BE2C (cell line): ENCODE results near the gene SETDB2.
"Not testable (repeated sequence)": the region's sequence is repeated elsewhere in the genome, so short reads cannot be mapped to it uniquely, and the experiment has no call there.

Experiments used
- DNase-seq: peaks from one replicate; pipeline ENCODE4 v3.0.0-alpha.2; 2020
- H3K27me3 ChIP-seq: fragments of 250-450 bp; sonication (Bioruptor Pico); 2 replicates; pipeline ENCODE4 v1.5.1; 2020; ENCODE audit warnings: mild to moderate bottlenecking
- H3K36me3 ChIP-seq: fragments of 250-450 bp; sonication (Bioruptor Pico); 2 replicates; pipeline ENCODE4 v1.5.1; 2020; ENCODE audit warnings: mild to moderate bottlenecking
- H3K4me1 ChIP-seq: fragments of 250-450 bp; sonication (Bioruptor Pico); 2 replicates; pipeline ENCODE4 v1.5.1; 2020
- H3K4me3 ChIP-seq: 2 replicates; pipeline ENCODE4 v1.5.1; 2011; ENCODE audit warnings: low read depth, low read length
- H3K9me3 ChIP-seq: fragments of 250-450 bp; sonication (Bioruptor Pico); 2 replicates; pipeline ENCODE4 v1.5.1; 2020
- CTCF ChIP-seq: IDR thresholded peaks from 2 replicates; pipeline ENCODE4 v1.5.1; 2012; ENCODE audit warnings: mild to moderate bottlenecking, low read depth, low read length

The SETDB2 gene

DNA sequence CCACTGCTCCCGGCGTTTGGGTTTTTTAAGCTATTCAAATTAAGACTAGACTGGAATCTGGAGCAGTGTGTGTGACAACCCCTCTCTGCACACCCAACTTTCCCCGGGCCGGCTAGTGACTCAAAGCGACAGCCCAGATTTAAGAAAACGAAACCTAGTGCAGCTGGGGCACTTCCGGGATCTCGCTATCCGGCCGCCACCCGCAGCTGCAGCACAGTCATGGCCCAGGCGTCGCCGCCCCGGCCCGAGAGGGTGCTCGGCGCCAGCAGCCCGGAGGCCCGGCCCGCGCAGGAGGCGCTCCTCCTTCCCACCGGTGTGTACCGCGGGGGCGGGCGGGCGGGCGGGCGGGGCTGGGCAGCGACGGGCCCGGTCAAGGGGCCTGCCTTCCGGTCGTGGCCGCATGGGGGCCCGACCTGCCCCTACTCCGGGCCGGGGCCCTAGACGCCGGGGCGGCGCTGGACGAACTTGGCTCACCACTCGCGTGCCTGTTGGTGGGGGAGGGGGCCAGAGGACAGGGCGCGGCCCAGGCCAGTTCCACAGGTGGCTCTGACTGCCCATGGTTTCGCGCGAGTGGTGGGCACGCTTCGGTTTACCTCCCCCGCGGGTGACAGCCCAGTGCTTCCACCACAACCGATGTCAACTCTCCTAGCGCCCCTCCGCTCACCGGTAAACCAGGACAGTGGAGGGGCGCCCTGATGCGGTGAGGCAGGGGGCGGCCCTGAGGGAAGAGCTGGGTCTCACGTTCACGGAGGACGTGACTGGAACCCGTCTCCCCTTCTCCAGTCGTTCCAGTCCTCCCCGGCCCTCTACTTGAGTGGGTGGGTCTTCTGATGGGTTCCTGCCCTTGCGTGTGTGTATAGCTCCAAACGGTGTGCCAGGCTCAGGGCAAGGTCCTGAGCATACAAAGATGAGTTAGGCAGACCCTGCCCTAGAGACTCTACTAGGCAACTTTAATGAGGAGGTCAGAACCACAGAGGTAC, 52.0 kb downstream of the SETDB2 start, which contains the start of gene PHF11:
PHF11 (plus strand) TSS at position 171 of the 980 bp plus-strand sequence; CDS start at position 220, 49 bp downstream.
- peak; percentile 30 for DNase-seq
- no peaks in the 10 kb centered on the region for H3K9me3 ChIP-seq
- H3K4me3 ChIP-seq: peak within 1 kb of the TSS; percentile 62
- no peaks in the 10 kb centered on the region for H3K36me3 ChIP-seq
- TF ChIP-seq CTCF: no peak
- H3K4me1 ChIP-seq: no peaks in the 10 kb centered on the region
- H3K27me3 ChIP-seq: no peaks in the 10 kb centered on the region

DNA sequence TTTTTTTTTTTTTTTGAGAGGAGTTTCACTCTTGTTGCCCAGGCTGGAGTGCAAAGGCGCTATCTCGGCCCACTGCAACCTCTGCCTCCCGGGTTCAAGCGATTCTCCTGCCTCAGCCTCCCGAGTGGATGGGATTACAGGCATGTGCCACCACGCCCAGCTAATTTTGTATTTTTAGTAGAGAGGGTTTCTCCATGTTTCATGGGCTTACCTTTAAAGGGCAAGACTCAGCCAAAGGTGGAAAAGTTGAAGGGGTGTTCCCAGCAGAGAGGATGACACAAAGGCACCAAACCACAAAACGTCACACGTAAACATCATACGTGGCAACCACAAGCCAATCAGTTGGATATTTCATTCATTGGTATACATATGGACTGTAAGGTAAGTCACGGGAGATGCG, 52.8 kb downstream of the SETDB2 start:
- not testable (repeated sequence) for H3K27me3 ChIP-seq, H3K9me3 ChIP-seq, DNase-seq, H3K36me3 ChIP-seq, H3K4me3 ChIP-seq, H3K4me1 ChIP-seq

- Histone ChIP-seq H3K27me3 (no peaks in the 10 kb centered on the region), H3K4me3 (no peak overlapping the region), H3K9me3 (no peaks in the 10 kb centered on the region), H3K36me3 (no peaks in the 10 kb centered on the region), H3K4me1 (no peaks in the 10 kb centered on the region)
- no peak for TF ChIP-seq CTCF
- no peak for DNase-seq
Measured at GRCh38 chr13:49497272-49497671, 53.2 kb downstream of the SETDB2 start.

DNA sequence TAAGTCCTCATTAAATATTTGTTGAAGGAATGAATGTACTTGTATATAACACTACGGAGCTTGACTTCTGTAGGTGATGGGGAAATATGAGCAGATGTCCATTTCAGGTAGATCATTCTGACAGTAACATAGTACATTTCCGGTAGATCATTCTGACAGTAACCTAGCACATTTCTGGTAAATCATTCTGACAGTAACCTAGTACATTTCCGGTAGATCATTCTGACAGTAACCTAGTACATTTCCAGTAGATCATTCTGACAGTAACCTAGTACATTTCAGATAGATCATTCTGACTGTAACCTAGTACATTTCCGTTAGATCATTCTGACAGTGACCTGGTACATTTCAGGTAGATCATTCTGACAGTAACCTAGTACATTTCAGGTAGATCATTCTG, 54.1 kb downstream of the SETDB2 start:
- TF ChIP-seq CTCF: no peak
- H3K9me3 ChIP-seq: 0 out of 2 replicates have a peak, but pooled peaks cover 1% of the 10 kb centered on the region
- H3K4me1 ChIP-seq: no peaks in the 10 kb centered on the region

DNA sequence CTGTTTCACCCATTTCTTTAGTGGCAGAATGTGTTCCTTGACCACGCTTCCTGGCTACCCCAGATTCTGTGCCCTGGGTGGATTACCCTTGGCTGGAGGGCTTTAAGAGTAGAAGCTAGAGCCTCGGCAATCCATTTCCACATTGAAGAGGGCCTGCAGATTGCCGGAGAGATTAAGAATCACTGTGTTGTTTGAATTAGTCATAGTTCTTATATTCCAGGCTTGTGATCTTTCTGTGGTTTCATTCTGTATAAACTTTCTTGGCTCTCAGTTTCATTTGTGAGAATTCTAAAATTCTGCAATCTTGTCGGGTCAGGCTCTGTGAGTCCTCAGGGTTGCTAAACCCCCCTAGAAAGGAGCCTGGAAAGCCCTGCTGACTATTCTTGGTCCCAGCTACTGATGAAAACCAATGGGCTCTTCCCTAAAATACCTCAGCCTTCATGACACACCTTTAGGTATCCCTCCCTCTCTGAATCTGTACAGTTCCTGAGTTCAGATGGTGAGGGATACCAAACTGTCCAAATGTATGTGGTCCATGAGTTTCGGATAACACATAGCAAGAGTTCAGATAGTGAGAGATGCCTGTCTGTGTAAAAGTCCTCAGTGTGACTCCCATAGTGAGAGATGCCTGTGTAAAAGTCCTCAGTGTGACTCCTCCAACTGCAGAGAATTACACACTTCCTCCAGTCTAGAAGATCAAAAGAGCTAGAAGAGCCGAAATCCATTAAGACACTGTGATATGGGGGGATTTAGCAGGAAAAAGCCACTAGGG, 56.0 kb downstream of the SETDB2 start:
- H3K36me3 ChIP-seq: no peaks in the 10 kb centered on the region
- no peak for DNase-seq
- no peaks in the 10 kb centered on the region for H3K27me3 ChIP-seq
- H3K4me1 ChIP-seq: no peaks in the 10 kb centered on the region
- TF ChIP-seq CTCF: no peak
- 0 out of 2 replicates have a peak, but pooled peaks cover 3% of the 10 kb centered on the region for H3K9me3 ChIP-seq
- no peak overlapping the region for H3K4me3 ChIP-seq

More for the DNA sequence above, 54.1 kb downstream of the SETDB2 start:
- Histone ChIP-seq H3K36me3 (no peaks in the 10 kb centered on the region), H3K4me3 (no peak overlapping the region), H3K27me3 (no peaks in the 10 kb centered on the region)
- no peak for DNase-seq

DNA sequence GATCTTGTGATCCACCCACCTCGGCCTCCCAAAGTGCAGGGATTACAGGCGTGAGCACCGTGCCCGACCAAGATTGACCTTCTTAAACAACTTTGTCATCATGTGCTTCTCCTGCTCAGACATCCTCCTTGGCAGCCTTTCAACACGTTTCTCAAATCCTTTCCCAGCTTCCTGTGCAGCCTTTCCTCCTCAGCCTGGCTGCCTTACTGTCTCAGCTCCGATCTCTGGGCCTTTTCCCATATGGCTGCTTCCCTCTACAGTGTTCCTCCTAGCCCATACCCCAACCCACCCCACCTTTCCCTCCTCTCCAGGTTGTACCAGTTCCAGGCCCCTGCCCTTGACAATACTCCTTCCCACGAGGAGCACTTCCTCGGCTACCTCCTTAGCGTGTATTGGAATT, 58.9 kb downstream of the SETDB2 start:
- Histone ChIP-seq H3K9me3 (0 out of 2 replicates have a peak, but pooled peaks cover 3% of the 10 kb centered on the region), H3K36me3 (no peaks in the 10 kb centered on the region), H3K4me3 (no peak overlapping the region), H3K4me1 (no peaks in the 10 kb centered on the region), H3K27me3 (no peaks in the 10 kb centered on the region)
- TF ChIP-seq CTCF: no peak
- no peak for DNase-seq
